GM12873 (cell line): Measurements from ENCODE around the gene TMEM59L.

Experiments used
- TF ChIP-seq, protein P1 (sequence below): IDR thresholded peaks from 2 replicates; pipeline ENCODE4 v1.5.1; 2012; ENCODE audit warnings: low read depth, mild to moderate bottlenecking, moderate library complexity, low read length, control low read depth; ENCODE audit not compliant: insufficient read depth; ENCODE audit errors: missing control alignments

Gene TMEM59L

GRCh38 chr19:18670312-18670711 is 57.6 kb downstream of the TMEM59L start:
- TF ChIP-seq, protein P1, sequence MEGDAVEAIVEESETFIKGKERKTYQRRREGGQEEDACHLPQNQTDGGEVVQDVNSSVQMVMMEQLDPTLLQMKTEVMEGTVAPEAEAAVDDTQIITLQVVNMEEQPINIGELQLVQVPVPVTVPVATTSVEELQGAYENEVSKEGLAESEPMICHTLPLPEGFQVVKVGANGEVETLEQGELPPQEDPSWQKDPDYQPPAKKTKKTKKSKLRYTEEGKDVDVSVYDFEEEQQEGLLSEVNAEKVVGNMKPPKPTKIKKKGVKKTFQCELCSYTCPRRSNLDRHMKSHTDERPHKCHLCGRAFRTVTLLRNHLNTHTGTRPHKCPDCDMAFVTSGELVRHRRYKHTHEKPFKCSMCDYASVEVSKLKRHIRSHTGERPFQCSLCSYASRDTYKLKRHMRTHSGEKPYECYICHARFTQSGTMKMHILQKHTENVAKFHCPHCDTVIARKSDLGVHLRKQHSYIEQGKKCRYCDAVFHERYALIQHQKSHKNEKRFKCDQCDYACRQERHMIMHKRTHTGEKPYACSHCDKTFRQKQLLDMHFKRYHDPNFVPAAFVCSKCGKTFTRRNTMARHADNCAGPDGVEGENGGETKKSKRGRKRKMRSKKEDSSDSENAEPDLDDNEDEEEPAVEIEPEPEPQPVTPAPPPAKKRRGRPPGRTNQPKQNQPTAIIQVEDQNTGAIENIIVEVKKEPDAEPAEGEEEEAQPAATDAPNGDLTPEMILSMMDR, result no peak
